ENCODE data around the gene GARRE1. TPM values are rescaled to one million over a fixed set of nuclear protein-coding genes. Genes with fewer than 3 reads are reported as not detected.
"Not testable (repeated sequence)": the region's sequence is repeated elsewhere in the genome, so short reads cannot be mapped to it uniquely, and the experiment has no call there.

GARRE1 gene
- polyA plus RNA-seq, 4 donors, result 35.6 to 44.0 (median 41.8) TPM

GRCh38 chr19:34231439-34231838, 22.9 kb upstream of the GARRE1 start:
- no peak for DNase-seq (ENCODE audit: low read depth in 4 of 4, low spot score in 3 of 4)

- no peak for DNase-seq (ENCODE audit: low read depth in 4 of 4, low spot score in 3 of 4)
Measured at GRCh38 chr19:34232566-34233481, 21.5 kb upstream of the GARRE1 start.

GRCh38 chr19:34235425-34235940, 18.9 kb upstream of the GARRE1 start:
- no peak for DNase-seq (ENCODE audit: low read depth in 4 of 4, low spot score in 3 of 4)

- DNase-seq (ENCODE audit: low read depth in 4 of 4, low spot score in 3 of 4), result no peak
Measured at GRCh38 chr19:34236035-34236987, 18.0 kb upstream of the GARRE1 start.

GRCh38 chr19:34237283-34237682, 17.1 kb upstream of the GARRE1 start:
- DNase-seq (ENCODE audit: low read depth in 4 of 4, low spot score in 3 of 4), result no peak

- no peak for DNase-seq (ENCODE audit: low read depth in 4 of 4, low spot score in 3 of 4)
Measured at GRCh38 chr19:34237939-34238338, 16.4 kb upstream of the GARRE1 start.

GRCh38 chr19:34241513-34242337, 12.6 kb upstream of the GARRE1 start:
- no peak for DNase-seq (ENCODE audit: low read depth in 4 of 4, low spot score in 3 of 4)

GRCh38 chr19:34243138-34243875, 11.0 kb upstream of the GARRE1 start:
- not testable (repeated sequence) for DNase-seq (ENCODE audit: low read depth in 4 of 4, low spot score in 3 of 4)

GRCh38 chr19:34243876-34244578, 10.3 kb upstream of the GARRE1 start:
- DNase-seq (ENCODE audit: low read depth in 4 of 4, low spot score in 3 of 4), result no peak

GRCh38 chr19:34244611-34245299, 9.6 kb upstream of the GARRE1 start:
- DNase-seq (ENCODE audit: low read depth in 4 of 4, low spot score in 3 of 4), result no peak

GRCh38 chr19:34246340-34246739, 8.0 kb upstream of the GARRE1 start:
- DNase-seq (ENCODE audit: low read depth in 4 of 4, low spot score in 3 of 4), result no peak

GRCh38 chr19:34248941-34249340, 5.4 kb upstream of the GARRE1 start:
- DNase-seq (ENCODE audit: low read depth in 4 of 4, low spot score in 3 of 4), result no peak

GRCh38 chr19:34253167-34253566, 1.2 kb upstream of the GARRE1 start:
- DNase-seq (ENCODE audit: low read depth in 4 of 4, low spot score in 3 of 4), result not testable (repeated sequence)

- DNase-seq (ENCODE audit: low read depth in 4 of 4, low spot score in 3 of 4), result not testable (repeated sequence)
Measured at GRCh38 chr19:34253681-34254045, 691 bp upstream of the GARRE1 start.

- no peak for DNase-seq (ENCODE audit: low read depth in 4 of 4, low spot score in 3 of 4)
Measured at GRCh38 chr19:34254698-34255432, 511 bp downstream of the GARRE1 start.

GRCh38 chr19:34255546-34255945, 1.2 kb downstream of the GARRE1 start:
- no peak for DNase-seq (ENCODE audit: low read depth in 4 of 4, low spot score in 3 of 4)

- DNase-seq (ENCODE audit: low read depth in 4 of 4, low spot score in 3 of 4), result no peak
Measured at GRCh38 chr19:34256835-34257558, 2.6 kb downstream of the GARRE1 start.
